Measurements from ENCODE around the gene DES. TPM values are rescaled to one million over a fixed set of nuclear protein-coding genes. Genes with fewer than 3 reads are reported as not detected.

The DES gene
- total and polyA plus RNA-seq, 2 of the 13 experiments (the other 11 are each of a cell fraction or from before 2014, with no cell fraction given): not detected

- TF ChIP-seq ZXDC (CRISPR knock-in tag; IDR thresholded peaks at IDR 0.05): no peak
- TF ChIP-seq NFYB (CRISPR knock-in tag; IDR thresholded peaks at IDR 0.05): peak; percentile 47
- TF ChIP-seq ZNF652 (CRISPR knock-in tag; IDR thresholded peaks at IDR 0.05; ENCODE audit: borderline replicate concordance, low read depth): no peak
- TF ChIP-seq FOXJ3 (CRISPR knock-in tag; IDR thresholded peaks at IDR 0.05; ENCODE audit: borderline replicate concordance): no peak
- TF ChIP-seq ZNF224 (CRISPR knock-in tag; IDR thresholded peaks at IDR 0.05): peak; percentile 83; the same call in 1 of the 2 replicates
- TF ChIP-seq ZNF543 (CRISPR knock-in tag; IDR thresholded peaks at IDR 0.05): peak; percentile 45
- peak; percentile 51; the same call in 1 of the 2 replicates for TF ChIP-seq EED (CRISPR knock-in tag; IDR thresholded peaks at IDR 0.05)
- 0 out of 2 replicates have a peak, but pooled peaks have one; percentile 47 for TF ChIP-seq PAWR (CRISPR knock-in tag; IDR thresholded peaks at IDR 0.05; ENCODE audit: borderline replicate concordance)
- TF ChIP-seq, protein P1, sequence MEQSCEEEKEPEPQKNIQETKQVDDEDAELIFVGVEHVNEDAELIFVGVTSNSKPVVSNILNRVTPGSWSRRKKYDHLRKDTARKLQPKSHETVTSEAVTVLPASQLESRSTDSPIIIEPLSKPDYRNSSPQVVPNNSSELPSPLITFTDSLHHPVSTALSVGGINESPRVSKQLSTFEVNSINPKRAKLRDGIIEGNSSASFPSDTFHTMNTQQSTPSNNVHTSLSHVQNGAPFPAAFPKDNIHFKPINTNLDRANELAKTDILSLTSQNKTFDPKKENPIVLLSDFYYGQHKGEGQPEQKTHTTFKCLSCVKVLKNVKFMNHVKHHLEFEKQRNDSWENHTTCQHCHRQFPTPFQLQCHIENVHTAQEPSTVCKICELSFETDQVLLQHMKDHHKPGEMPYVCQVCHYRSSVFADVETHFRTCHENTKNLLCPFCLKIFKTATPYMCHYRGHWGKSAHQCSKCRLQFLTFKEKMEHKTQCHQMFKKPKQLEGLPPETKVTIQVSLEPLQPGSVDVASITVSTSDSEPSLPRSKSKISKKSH (CRISPR knock-in tag; IDR thresholded peaks at IDR 0.05; ENCODE audit: borderline replicate concordance): peak; percentile 85; the same call in 1 of the 2 replicates
- TF ChIP-seq, protein P2, sequence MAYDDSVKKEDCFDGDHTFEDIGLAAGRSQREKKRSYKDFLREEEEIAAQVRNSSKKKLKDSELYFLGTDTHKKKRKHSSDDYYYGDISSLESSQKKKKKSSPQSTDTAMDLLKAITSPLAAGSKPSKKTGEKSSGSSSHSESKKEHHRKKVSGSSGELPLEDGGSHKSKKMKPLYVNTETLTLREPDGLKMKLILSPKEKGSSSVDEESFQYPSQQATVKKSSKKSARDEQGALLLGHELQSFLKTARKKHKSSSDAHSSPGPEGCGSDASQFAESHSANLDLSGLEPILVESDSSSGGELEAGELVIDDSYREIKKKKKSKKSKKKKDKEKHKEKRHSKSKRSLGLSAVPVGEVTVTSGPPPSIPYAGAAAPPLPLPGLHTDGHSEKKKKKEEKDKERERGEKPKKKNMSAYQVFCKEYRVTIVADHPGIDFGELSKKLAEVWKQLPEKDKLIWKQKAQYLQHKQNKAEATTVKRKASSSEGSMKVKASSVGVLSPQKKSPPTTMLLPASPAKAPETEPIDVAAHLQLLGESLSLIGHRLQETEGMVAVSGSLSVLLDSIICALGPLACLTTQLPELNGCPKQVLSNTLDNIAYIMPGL (CRISPR knock-in tag; IDR thresholded peaks at IDR 0.05; ENCODE audit: borderline replicate concordance in 1 of 2, low read depth in 1 of 2): peak; percentile 50 to 80
- TF ChIP-seq ZNF782 (CRISPR knock-in tag; IDR thresholded peaks at IDR 0.05; ENCODE audit: borderline replicate concordance): peak; percentile 95
- no peak for TF ChIP-seq SALL2 (CRISPR knock-in tag; IDR thresholded peaks at IDR 0.05)
- TF ChIP-seq BCL3 (CRISPR knock-in tag; IDR thresholded peaks at IDR 0.05): peak; percentile 87; the same call in 1 of the 2 replicates
- peak; percentile 88; the same call in 1 of the 2 replicates for TF ChIP-seq ZFP91 (CRISPR knock-in tag; IDR thresholded peaks at IDR 0.05; ENCODE audit: borderline replicate concordance)
- TF ChIP-seq, protein P3, sequence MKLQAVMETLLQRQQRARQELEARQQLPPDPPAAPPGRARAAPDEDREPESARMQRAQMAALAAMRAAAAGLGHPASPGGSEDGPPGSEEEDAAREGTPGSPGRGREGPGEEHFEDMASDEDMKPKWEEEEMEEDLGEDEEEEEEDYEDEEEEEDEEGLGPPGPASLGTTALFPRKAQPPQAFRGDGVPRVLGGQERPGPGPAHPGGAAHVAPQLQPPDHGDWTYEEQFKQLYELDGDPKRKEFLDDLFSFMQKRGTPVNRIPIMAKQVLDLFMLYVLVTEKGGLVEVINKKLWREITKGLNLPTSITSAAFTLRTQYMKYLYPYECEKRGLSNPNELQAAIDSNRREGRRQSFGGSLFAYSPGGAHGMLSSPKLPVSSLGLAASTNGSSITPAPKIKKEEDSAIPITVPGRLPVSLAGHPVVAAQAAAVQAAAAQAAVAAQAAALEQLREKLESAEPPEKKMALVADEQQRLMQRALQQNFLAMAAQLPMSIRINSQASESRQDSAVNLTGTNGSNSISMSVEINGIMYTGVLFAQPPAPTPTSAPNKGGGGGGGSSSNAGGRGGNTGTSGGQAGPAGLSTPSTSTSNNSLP (IDR thresholded peaks at IDR 0.05; ENCODE audit: low read depth, low read length): peak; percentile 10; the same call in 1 of the 2 replicates
- TF ChIP-seq GABPB1 (CRISPR knock-in tag; IDR thresholded peaks at IDR 0.05): peak; percentile 82
Measured at GRCh38 chr2:219387306-219388120, 30.7 kb upstream of the DES start, which contains the start of gene DNPEP (continued).

Measured in HepG2 (cell line).